ENCODE results near the gene HYDIN. TPM values are rescaled to one million over a fixed set of nuclear protein-coding genes. Genes with fewer than 3 reads are reported as not detected.

Gene HYDIN
- total RNA-seq, 4 donors from 2014 or later, result 0.40 to 1.1 (median 0.47) TPM; not detected in 1

DNA sequence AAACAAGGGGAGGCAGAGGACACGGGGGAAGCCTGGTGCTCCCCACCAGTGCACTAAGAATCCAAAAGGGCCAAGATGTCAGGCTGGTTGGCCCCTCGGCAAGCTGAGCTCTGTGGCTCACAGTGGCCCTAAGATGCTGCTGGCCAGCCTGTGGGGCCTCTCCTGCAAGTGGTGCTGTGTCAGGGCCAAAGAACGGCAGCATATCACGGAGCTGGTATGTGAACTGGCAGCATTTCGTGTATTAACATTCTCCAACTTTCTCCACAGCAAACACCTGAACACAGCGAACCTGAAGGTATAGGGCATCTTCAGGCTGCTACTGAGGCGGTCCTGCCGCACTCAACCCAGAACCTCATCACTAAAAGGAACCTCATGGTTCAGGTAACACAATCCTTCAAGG, 464.3 kb downstream of the HYDIN start:
- WGBS, result 89% methylated on average over 4 of the region's 8 CpGs
- no peak for DNase-seq (ENCODE audit: low spot score in 2 of 2)
- Histone ChIP-seq H3K4me3 (no peak overlapping the region), H3K9me3 (no peaks in the 10 kb centered on the region), H3K4me1 (peaks cover 38% of the 10 kb centered on the region), H3K27me3 (no peaks in the 10 kb centered on the region), H3K36me3 (peaks cover 34% of the 10 kb centered on the region), H3K27ac (no peak overlapping the region)
- TF ChIP-seq EP300 (IDR thresholded peaks at IDR 0.05) (no peak), POLR2A (IDR thresholded peaks at IDR 0.05) (no peak), POLR2AphosphoS5 (IDR thresholded peaks at IDR 0.05) (no peak)
- TF ChIP-seq, protein P1, sequence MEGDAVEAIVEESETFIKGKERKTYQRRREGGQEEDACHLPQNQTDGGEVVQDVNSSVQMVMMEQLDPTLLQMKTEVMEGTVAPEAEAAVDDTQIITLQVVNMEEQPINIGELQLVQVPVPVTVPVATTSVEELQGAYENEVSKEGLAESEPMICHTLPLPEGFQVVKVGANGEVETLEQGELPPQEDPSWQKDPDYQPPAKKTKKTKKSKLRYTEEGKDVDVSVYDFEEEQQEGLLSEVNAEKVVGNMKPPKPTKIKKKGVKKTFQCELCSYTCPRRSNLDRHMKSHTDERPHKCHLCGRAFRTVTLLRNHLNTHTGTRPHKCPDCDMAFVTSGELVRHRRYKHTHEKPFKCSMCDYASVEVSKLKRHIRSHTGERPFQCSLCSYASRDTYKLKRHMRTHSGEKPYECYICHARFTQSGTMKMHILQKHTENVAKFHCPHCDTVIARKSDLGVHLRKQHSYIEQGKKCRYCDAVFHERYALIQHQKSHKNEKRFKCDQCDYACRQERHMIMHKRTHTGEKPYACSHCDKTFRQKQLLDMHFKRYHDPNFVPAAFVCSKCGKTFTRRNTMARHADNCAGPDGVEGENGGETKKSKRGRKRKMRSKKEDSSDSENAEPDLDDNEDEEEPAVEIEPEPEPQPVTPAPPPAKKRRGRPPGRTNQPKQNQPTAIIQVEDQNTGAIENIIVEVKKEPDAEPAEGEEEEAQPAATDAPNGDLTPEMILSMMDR (IDR thresholded peaks at IDR 0.05), result no peak

DNA sequence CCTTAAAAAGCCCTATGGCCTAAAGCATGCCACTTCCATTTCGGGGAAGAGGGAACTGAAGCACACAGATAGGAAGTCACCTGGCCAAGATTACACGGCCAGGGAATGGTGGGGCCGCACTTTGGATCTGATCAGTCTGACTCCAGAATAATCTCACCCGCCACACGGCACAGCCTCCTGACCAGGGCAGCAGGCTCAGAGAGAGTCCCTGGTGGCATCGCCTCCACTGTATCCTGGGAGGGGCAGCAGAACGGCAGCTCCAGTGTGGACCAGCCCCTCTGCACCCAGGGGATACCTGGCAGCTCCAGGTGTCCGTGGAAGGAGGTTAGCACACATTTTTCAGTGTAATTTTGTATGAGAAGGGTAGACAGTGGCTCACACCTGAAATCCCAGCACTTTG, 465.0 kb downstream of the HYDIN start:
- TF ChIP-seq, protein P1 (IDR thresholded peaks at IDR 0.05), result no peak
- no peak for TF ChIP-seq POLR2A (IDR thresholded peaks at IDR 0.05)
- WGBS, result 77% methylated on average over 5 of the region's 8 CpGs
- Histone ChIP-seq H3K9me3 (no peaks in the 10 kb centered on the region), H3K27me3 (no peaks in the 10 kb centered on the region), H3K4me1 (peaks cover 39% of the 10 kb centered on the region), H3K27ac (no peak overlapping the region), H3K36me3 (peaks cover 36% of the 10 kb centered on the region), H3K4me3 (no peak overlapping the region)
- DNase-seq (ENCODE audit: low spot score in 2 of 2), result no peak

DNA sequence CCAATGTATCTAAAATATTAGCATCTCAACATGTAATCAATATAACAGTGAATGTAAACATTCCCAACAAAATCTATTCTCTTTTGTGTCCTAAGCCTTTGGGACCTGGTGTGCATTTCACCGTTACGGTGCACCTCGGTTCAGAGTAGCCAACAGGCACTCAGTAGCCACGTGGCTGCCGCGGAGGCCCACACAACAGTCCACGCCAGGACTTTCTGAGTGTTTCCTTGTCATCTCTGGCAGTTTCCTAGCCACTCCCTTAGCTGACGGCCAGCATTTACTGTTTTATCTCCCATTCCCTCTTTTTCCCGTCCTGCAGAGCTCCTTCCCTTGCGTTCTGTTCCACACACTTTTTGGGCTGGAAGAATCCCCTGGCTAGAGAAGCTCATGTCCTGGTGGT, 465.9 kb downstream of the HYDIN start:
- Histone ChIP-seq H3K9me3 (no peaks in the 10 kb centered on the region), H3K27ac (no peak overlapping the region), H3K4me1 (peaks cover 39% of the 10 kb centered on the region), H3K4me3 (no peak overlapping the region), H3K27me3 (no peaks in the 10 kb centered on the region), H3K36me3 (peaks cover 36% of the 10 kb centered on the region)
- DNase-seq (ENCODE audit: low spot score in 2 of 2), result no peak
- no peak for TF ChIP-seq EP300 (IDR thresholded peaks at IDR 0.05)
- TF ChIP-seq POLR2AphosphoS5 (IDR thresholded peaks at IDR 0.05), result no peak
- 84% methylated on average over 10 of the region's 10 CpGs for WGBS

DNA sequence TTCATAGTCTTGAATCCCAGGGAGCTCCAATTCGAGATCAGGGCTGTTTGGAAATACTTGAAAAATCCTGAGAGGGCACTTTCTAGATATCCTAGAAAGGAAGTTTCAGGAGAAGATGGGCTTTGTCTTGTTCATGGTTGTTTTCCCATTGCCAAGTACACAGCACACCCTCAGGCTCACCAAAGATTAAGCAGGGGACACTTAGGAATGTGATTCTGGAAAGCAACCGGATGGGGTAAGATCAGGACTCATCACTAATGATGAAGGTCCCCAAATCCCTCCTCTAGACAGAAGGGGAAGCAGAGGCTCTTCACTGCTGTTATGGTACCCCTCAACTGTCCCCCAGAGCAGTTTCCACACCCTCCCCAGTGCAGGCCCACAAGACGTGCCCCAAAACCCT, 470.3 kb downstream of the HYDIN start:
- no peaks in the 10 kb centered on the region for H3K9me3 ChIP-seq
- H3K4me1 ChIP-seq, result peaks cover 40% of the 10 kb centered on the region
- H3K36me3 ChIP-seq, result peaks cover 41% of the 10 kb centered on the region
- H3K27ac ChIP-seq, result peak overlapping the region; percentile 30
- TF ChIP-seq EP300 (IDR thresholded peaks at IDR 0.05), result no peak
- TF ChIP-seq, protein P1 (IDR thresholded peaks at IDR 0.05), result no peak
- no peak for TF ChIP-seq POLR2A (IDR thresholded peaks at IDR 0.05)
- TF ChIP-seq POLR2AphosphoS5 (IDR thresholded peaks at IDR 0.05), result no peak
- no peaks in the 10 kb centered on the region for H3K27me3 ChIP-seq
- H3K4me3 ChIP-seq, result no peak overlapping the region
- DNase-seq (ENCODE audit: low spot score in 2 of 2), result no peak
- WGBS, result 70% methylated on average over 3 of the region's 3 CpGs

DNA sequence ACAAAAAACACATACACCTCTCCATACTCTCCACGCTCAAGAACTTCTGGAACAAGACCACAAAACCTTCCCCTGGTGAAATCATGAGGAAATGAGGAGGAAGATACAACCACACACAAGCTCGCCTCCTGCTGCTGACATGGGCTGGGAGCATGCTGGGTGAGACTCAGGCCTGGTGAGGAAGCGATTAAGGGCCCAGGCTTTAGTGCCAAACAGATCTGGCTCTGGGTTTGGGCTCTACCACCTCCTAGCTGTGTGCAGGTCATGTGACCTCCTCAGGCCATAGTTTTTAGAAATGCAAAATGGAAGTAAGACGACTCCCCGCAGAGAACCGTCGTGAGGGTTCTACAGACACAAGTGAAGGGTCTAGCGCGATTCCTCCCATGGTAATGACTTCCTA, 470.9 kb downstream of the HYDIN start:
- Histone ChIP-seq H3K4me3 (no peak overlapping the region), H3K27me3 (no peaks in the 10 kb centered on the region), H3K4me1 (peaks cover 44% of the 10 kb centered on the region), H3K27ac (no peak overlapping the region), H3K36me3 (peaks cover 37% of the 10 kb centered on the region), H3K9me3 (no peaks in the 10 kb centered on the region)
- no peak for DNase-seq (ENCODE audit: low spot score in 2 of 2)
- 75% methylated on average over 9 of the region's 9 CpGs for WGBS
- TF ChIP-seq EP300 (IDR thresholded peaks at IDR 0.05) (no peak), POLR2A (IDR thresholded peaks at IDR 0.05) (no peak), POLR2AphosphoS5 (IDR thresholded peaks at IDR 0.05) (no peak)
- TF ChIP-seq, protein P1 (IDR thresholded peaks at IDR 0.05), result no peak

DNA sequence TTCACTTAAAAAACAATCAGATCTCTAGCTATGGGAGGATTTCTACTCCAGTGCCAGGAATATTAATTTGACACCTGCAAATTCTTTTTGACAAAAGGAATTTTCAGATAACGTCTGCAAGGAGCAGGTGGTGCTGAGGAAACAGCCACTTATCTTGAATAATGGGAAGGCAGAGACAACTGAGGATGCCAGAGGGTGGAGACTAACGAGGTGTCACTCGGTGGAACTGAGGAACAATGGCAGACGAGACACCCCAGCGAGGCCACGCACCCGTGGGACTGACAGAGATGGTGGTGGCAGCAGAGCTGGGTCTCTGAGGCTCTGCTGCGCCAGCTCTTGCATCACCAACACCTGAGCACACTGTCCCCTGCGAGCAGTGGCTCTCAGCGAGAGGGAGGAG, 471.7 kb downstream of the HYDIN start:
- DNase-seq (ENCODE audit: low spot score in 2 of 2), result no peak
- Histone ChIP-seq H3K4me3 (no peak overlapping the region), H3K27me3 (no peaks in the 10 kb centered on the region), H3K27ac (no peak overlapping the region), H3K36me3 (peaks cover 37% of the 10 kb centered on the region), H3K9me3 (no peaks in the 10 kb centered on the region), H3K4me1 (peaks cover 52% of the 10 kb centered on the region)
- TF ChIP-seq POLR2AphosphoS5 (IDR thresholded peaks at IDR 0.05) (no peak), POLR2A (IDR thresholded peaks at IDR 0.05) (no peak), EP300 (IDR thresholded peaks at IDR 0.05) (no peak)
- TF ChIP-seq, protein P1 (IDR thresholded peaks at IDR 0.05), result no peak
- 77% methylated on average over 8 of the region's 10 CpGs for WGBS

Data from suprapubic skin (tissue), 4 donors.